Adrenal gland (tissue), 19 donors: ENCODE data around the gene NUPR1. TPM values are rescaled to one million over a fixed set of nuclear protein-coding genes. Genes with fewer than 3 reads are reported as not detected.

Source experiments
- DNase-seq, 7 donors: peaks; one replicate each; pipeline ENCODE4 v3.0.0-alpha.2; 2019 to 2020
- H3K27ac ChIP-seq, 5 donors: fragments of 200-600 bp; sonication (generic) in 4 of 5; 1 replicate in 3 of 5; 2 replicates in 2 of 5; pipeline versions ENCODE4 v1.5.1 to v1.8.0; 2016 to 2020; ENCODE audit warnings: mild to moderate bottlenecking in 1 of 5
- H3K27me3 ChIP-seq: fragments of 200-600 bp; 2 replicates; pipeline ENCODE4 v1.8.0; 2021
- H3K36me3 ChIP-seq, 2 donors: fragments of 200-600 bp; replicated peaks in 1 of 2; 1 replicate in 1 of 2; 2 replicates in 1 of 2; pipeline versions ENCODE4 v1.5.1 to v1.8.0; 2018 to 2022
- H3K4me1 ChIP-seq, 2 donors: fragments of 200-600 bp; replicated peaks in 1 of 2; 1 replicate in 1 of 2; 2 replicates in 1 of 2; pipeline versions ENCODE4 v1.5.1 to v1.8.0; 2018 to 2021
- H3K4me3 ChIP-seq, 4 donors: fragments of 200-600 bp; sonication (generic) in 3 of 4; one replicate each; pipeline ENCODE4 v1.5.1; 2016 to 2018
- H3K9me3 ChIP-seq, 3 donors: fragments of 200-600 bp; sonication (generic) in 1 of 3; replicated peaks in 1 of 3; 1 replicate in 2 of 3; 2 replicates in 1 of 3; pipeline versions ENCODE4 v1.5.1 to v1.8.0; 2016 to 2021
- CTCF ChIP-seq, 6 experiments: fragments of 450-650 bp in 4 of 6; fragments of 200-600 bp in 2 of 6; sonication (generic) in 1 of 6; IDR thresholded peaks; 1 replicate in 5 of 6; 2 replicates in 1 of 6; pipeline versions ENCODE4 v1.5.1 to v1.8.0; 2016 to 2021; ENCODE audit warnings: antibody characterized with exemption in 6 of 6, mild to moderate bottlenecking in 2 of 6, moderate library complexity in 1 of 6
- POLR2A ChIP-seq, 2 donors: fragments of 450-650 bp; IDR thresholded peaks; one replicate each; pipeline ENCODE4 v1.6.1; 2017; ENCODE audit warnings: antibody characterized with exemption in 2 of 2, mild to moderate bottlenecking in 2 of 2, moderate library complexity in 1 of 2
- WGBS, 4 donors: extraction: QIAGEN DNeasy Blood & Tissue Kit in 2 of 4; methylation state at CpG; one replicate each; pipeline versions ENCODE4 v1.1.5 to v1.1.7; 2013 to 2017; 5-methylcytosine and 5-hydroxymethylcytosine counted together
- intact Hi-C, 2 donors: fragments of 100-400 bp; cut with DNase I; formaldehyde crosslinking; loops; one replicate each; pipeline versions ENCODE4 v1.14.1 to v1.15.0; 2022 to 2023
- long read RNA-seq, 10 donors: library from polyadenylated mRNA in 3 of 10; unstranded in 2 of 10; stranded (forward) in 1 of 10; transcript quantifications; one replicate each; pipeline ENCODE4 v2.0.0 and lab custom pipeline, GENCODE V29; 2021 to 2026
- polyA plus RNA-seq, 3 donors: library from polyadenylated mRNA; stranded (reverse); fragments of 200-250 nt in 2 of 3; fragments of 350-450 nt in 1 of 3; fragmentation: Illumina TruSeq in 1 of 3; extraction: RNeasy Lipid Tissue Mini Kit (QIAGEN cat#74804) in 1 of 3; gene quantifications; one replicate each; pipeline ENCODE4 v1.2.3, GENCODE V29; 2013 to 2014
- total RNA-seq, 9 donors: library from RNA; depleted of rRNA in 4 of 9; stranded (reverse); fragments of >200 nt in 4 of 9; fragments of 120-200 nt in 1 of 9; fragmentation: NEBNext Ultra II Directional in 1 of 9; extraction: Animal tissue kit (Norgen Biotek cat#: 25700) in 1 of 9; gene quantifications; one replicate each; pipeline versions ENCODE4 v1.1.0 to v1.2.4, GENCODE V29; 2013 to 2023
- donor health status: healthy with polysubstance abuse.
- donor health status: Bipolar disorder and iron deficiency.
- donor health status: DM: yes; HTN: yes; CAD: no.
- donor health status: DM: no; HTN: no; CAD: no.
- donor health status: DM: no; HTN: no; CAD: no.
- donor health status: DM: yes; HTN: yes; CAD: no.

The NUPR1 gene
- 100 to 1,000 TPM in 6 of 9 donors, 10 to 100 TPM in 2, 1 to 10 TPM in 1; 4.9 to 746 (median 221) TPM for total RNA-seq
- 100 to 1,000 TPM; 123 to 317 (median 305) TPM for polyA plus RNA-seq
- long read RNA-seq, donor 1, full-length matches to known transcripts = 1 of 1 reads
- long read RNA-seq, donor 1, partial matches to known transcripts = 0 of 1 reads
- long read RNA-seq, donor 1, other reads (novel, unspliced or antisense) = 0 of 1 reads
- long read RNA-seq, donor 2, full-length matches to known transcripts = 3 of 3 reads
- long read RNA-seq, donor 2, partial matches to known transcripts = 0 of 3 reads
- long read RNA-seq, donor 2, other reads (novel, unspliced or antisense) = 0 of 3 reads
- long read RNA-seq, donor 3, full-length matches to known transcripts = 1 of 1 reads
- long read RNA-seq, donor 3, partial matches to known transcripts = 0 of 1 reads
- long read RNA-seq, donor 3, other reads (novel, unspliced or antisense) = 0 of 1 reads
- long read RNA-seq, donor 4, full-length matches to known transcripts = 761 of 768 reads
- long read RNA-seq, donor 4, partial matches to known transcripts = 5 of 768 reads
- long read RNA-seq, donor 4, other reads (novel, unspliced or antisense) = 2 of 768 reads
- long read RNA-seq, donor 5, full-length matches to known transcripts = 512 of 542 reads
- long read RNA-seq, donor 5, partial matches to known transcripts = 3 of 542 reads
- long read RNA-seq, donor 5, other reads (novel, unspliced or antisense) = 27 of 542 reads
- long read RNA-seq, donor 6, full-length matches to known transcripts = 484 of 498 reads
- long read RNA-seq, donor 6, partial matches to known transcripts = 11 of 498 reads
- long read RNA-seq, donor 6, other reads (novel, unspliced or antisense) = 3 of 498 reads
- long read RNA-seq, donor 7, full-length matches to known transcripts = 4 of 4 reads
- long read RNA-seq, donor 7, partial matches to known transcripts = 0 of 4 reads
- long read RNA-seq, donor 7, other reads (novel, unspliced or antisense) = 0 of 4 reads
- long read RNA-seq, donor 8, full-length matches to known transcripts = 6 of 6 reads
- long read RNA-seq, donor 8, partial matches to known transcripts = 0 of 6 reads
- long read RNA-seq, donor 8, other reads (novel, unspliced or antisense) = 0 of 6 reads
- long read RNA-seq, donor 9, full-length matches to known transcripts = 3 of 3 reads
- long read RNA-seq, donor 9, partial matches to known transcripts = 0 of 3 reads
- long read RNA-seq, donor 9, other reads (novel, unspliced or antisense) = 0 of 3 reads
- long read RNA-seq, donor 10, full-length matches to known transcripts = 3 of 3 reads
- long read RNA-seq, donor 10, partial matches to known transcripts = 0 of 3 reads
- long read RNA-seq, donor 10, other reads (novel, unspliced or antisense) = 0 of 3 reads

- TF ChIP-seq POLR2A (IDR thresholded peaks at IDR 0.05) = peak; percentile 64 to 95
- TF ChIP-seq CTCF (IDR thresholded peaks at IDR 0.05) = no peak
- peaks cover 24 to 31% of the 10 kb centered on the region in 2 donors for H3K4me1 ChIP-seq
- peak; percentile 93 to 98 (median 98) for DNase-seq
- no peaks in the 10 kb centered on the region for H3K9me3 ChIP-seq
- no peaks in the 10 kb centered on the region for H3K27me3 ChIP-seq
- peak within 1 kb of the TSS in 3 of 4 donors; percentile 25 to 65 (median 38) for H3K4me3 ChIP-seq
- WGBS, 4 donors = 13 to 31% (median 24%) methylated on average over 22 of the region's 22 CpGs
- peak within 1 kb of the TSS; percentile 4 to 94 (median 89) for H3K27ac ChIP-seq
- intact Hi-C loops = no loop called here
- no peaks in the 10 kb centered on the region for H3K36me3 ChIP-seq
Measured at GRCh38 chr16:28538733-28539596, at the start of gene NUPR1. TSS of gene NUPR1 (minus strand) at chr16:28538974. CDS start at chr16:28538907, 67 bp downstream.

GRCh38 chr16:28587386-28587785, 48.6 kb upstream of the NUPR1 start:
- DNase-seq = peak in 4 of 7 donors; percentile 42 to 59 (median 50)
- no peak overlapping the region for H3K4me3 ChIP-seq
- H3K36me3 ChIP-seq = peaks cover 0 to 44% of the 10 kb centered on the region in 2 donors
- no peaks in the 10 kb centered on the region for H3K4me1 ChIP-seq
- H3K9me3 ChIP-seq = no peaks in the 10 kb centered on the region
- H3K27ac ChIP-seq = no peak overlapping the region
- intact Hi-C loops = no loop called here
- TF ChIP-seq CTCF (IDR thresholded peaks at IDR 0.05) (no peak), POLR2A (IDR thresholded peaks at IDR 0.05) (no peak)
- H3K27me3 ChIP-seq = no peaks in the 10 kb centered on the region
- WGBS, 4 donors = 45 to 63% (median 52%) methylated on average over 8 of the region's 8 CpGs

GRCh38 chr16:28586466-28586865, 47.7 kb upstream of the NUPR1 start:
- intact Hi-C loops = no loop called here
- TF ChIP-seq CTCF (IDR thresholded peaks at IDR 0.05) (no peak), POLR2A (IDR thresholded peaks at IDR 0.05) (no peak)
- Histone ChIP-seq H3K27me3 (no peaks in the 10 kb centered on the region), H3K36me3 (peaks cover 0 to 51% of the 10 kb centered on the region in 2 donors), H3K27ac (no peak overlapping the region), H3K4me3 (no peak overlapping the region), H3K9me3 (no peaks in the 10 kb centered on the region), H3K4me1 (no peaks in the 10 kb centered on the region)
- WGBS, 4 donors = 87 to 97% (median 93%) methylated on average over 3 of the region's 3 CpGs
- no peak for DNase-seq
